ENCODE results near the gene CGB1. TPM values are rescaled to one million over a fixed set of nuclear protein-coding genes. Genes with fewer than 3 reads are reported as not detected.
A peak's percentile ranks its signal among the peaks of the same experiment; 100 is the strongest.

CGB1 gene
- total and polyA plus RNA-seq, 2 donors (not counting 3 experiments of a cell fraction or from before 2014, with no cell fraction given): not detected

DNA sequence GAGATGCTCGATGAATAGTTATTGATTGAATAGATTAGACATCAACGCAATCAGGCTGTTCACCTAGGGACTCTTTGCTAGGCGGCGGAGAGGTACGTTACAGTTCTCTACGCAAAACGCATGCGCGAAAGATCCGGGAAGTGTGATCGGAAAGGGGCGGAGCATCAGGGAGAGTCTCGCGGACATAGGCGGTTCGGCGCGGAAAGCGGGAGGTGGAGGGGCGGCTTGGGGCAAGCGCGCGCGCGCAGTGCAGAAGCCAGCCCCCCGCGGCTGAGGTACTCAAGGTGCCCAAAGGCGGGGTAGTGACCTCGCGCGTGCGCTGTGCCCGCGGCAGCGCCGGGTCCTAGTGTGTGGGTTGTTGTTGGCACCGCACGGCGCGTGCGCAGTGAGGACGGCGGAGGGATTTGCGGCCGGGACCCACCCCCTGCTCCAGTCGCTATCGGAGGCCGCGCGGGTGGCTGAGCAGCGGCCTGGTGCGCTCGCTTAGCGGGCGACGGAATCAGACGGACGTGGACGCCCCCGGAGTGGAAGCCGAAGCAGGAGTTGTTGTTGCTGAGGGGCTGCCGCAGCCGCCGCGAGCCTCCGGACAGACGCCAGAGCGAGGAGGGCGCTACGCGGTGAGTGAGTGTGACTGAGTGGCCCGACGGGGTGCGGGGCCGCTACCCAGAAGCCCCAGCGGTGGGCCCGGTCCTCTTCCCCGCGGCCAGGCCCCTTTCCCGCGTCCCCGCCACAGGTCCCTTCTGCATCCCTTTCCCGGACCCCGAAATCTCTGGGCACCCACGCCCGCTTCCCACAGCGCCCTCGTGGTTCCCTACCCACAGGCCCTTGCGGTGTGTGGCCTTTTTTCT is 48.5 kb upstream of the CGB1 start, which contains the start of gene SNRNP70:
TSS of gene SNRNP70 (plus strand) at position 432 of the 848 bp plus-strand sequence. CDS start 964 bp downstream, outside the sequence.
- TSS peak; percentile 31 for BruUV-seq (replicated peaks)
- Histone ChIP-seq H3K4me2 (ENCODE audit: insufficient read depth, low read length) (peak within 1 kb of the TSS; percentile 85), H3K4me1 (ENCODE audit: control insufficient read depth, extremely low read depth, insufficient read depth, low read length) (peaks cover 14% of the 10 kb centered on the region), H3K27me3 (ENCODE audit: control insufficient read depth in 2 of 2, insufficient read depth in 2 of 2, low read length in 2 of 2) (peaks cover 2 to 3% of the 10 kb centered on the region in 2 experiments), H3K9me1 (replicated peaks; ENCODE audit: control insufficient read depth, extremely low read depth, insufficient read depth, low read length) (no peaks in the 10 kb centered on the region), H4K20me1 (replicated peaks; ENCODE audit: control insufficient read depth, extremely low read depth, insufficient read depth, low read length) (peaks cover 2% of the 10 kb centered on the region), H2AFZ (ENCODE audit: low read depth, low read length) (peak within 1 kb of the TSS; percentile 80), H3K36me3 (ENCODE audit: control insufficient read depth in 2 of 2, extremely low read depth in 1 of 2, insufficient read depth in 2 of 2, low read length in 2 of 2) (peaks cover 0 to 19% of the 10 kb centered on the region in 2 experiments), H3K9ac (replicated peaks; ENCODE audit: extremely low read depth, insufficient read depth, low read length) (peak within 1 kb of the TSS; percentile 97), H3K79me2 (ENCODE audit: control insufficient read depth, insufficient read depth, low read length) (peaks cover 41% of the 10 kb centered on the region), H3K4me3 (replicated peaks in 1 of 3; ENCODE audit: insufficient read depth in 1 of 3, low read depth in 1 of 3, low read length in 3 of 3) (peak within 1 kb of the TSS; percentile 75 to 93 (median 89)), H3K9me3 (replicated peaks; ENCODE audit: control insufficient read depth, insufficient read depth, low read length) (no peaks in the 10 kb centered on the region), H3K27ac (ENCODE audit: insufficient read depth, low read depth, low read length) (peak within 1 kb of the TSS; percentile 73)
- TF ChIP-seq CTCF (IDR thresholded peaks at IDR 0.05; ENCODE audit: extremely low read depth in 1 of 2, insufficient read depth in 1 of 2, low read depth in 1 of 2, low read length in 2 of 2) (no peak), GATA2 (IDR thresholded peaks at IDR 0.05; ENCODE audit: insufficient read depth, insufficient read length, low read depth, low read length) (no peak), POLR2A (IDR thresholded peaks at IDR 0.05; ENCODE audit: low read depth, low read length) (peak; percentile 95), JUN (IDR thresholded peaks at IDR 0.05; ENCODE audit: borderline replicate concordance, insufficient read depth, insufficient read length, low read depth) (no peak), MAX (IDR thresholded peaks at IDR 0.05; ENCODE audit: insufficient read depth, insufficient read length) (no peak), MYC (IDR thresholded peaks at IDR 0.05; ENCODE audit: low read depth, low read length) (peak; percentile 22), EZH2 (IDR thresholded peaks at IDR 0.05; ENCODE audit: borderline replicate concordance, low read depth, low read length, severe bottlenecking) (no peak), POLR2AphosphoS5 (IDR thresholded peaks at IDR 0.05; ENCODE audit: insufficient read depth, low read depth, low read length) (peak; percentile 97), FOS (IDR thresholded peaks at IDR 0.05; ENCODE audit: borderline replicate concordance, insufficient read depth, low read length) (no peak)
- POLR2A ChIA-PET: no interaction called here
- DNase-seq (ENCODE audit: low read depth, low spot score) (peak; percentile 99), FAIRE-seq (peak; percentile 100)
- intact Hi-C loops (cut with micrococcal nuclease) (loop anchor here (1.0 to 5.0 kb wide), 2 partner anchors 42 to 92 kb away; partner anchors contain the start of genes GYS1 and RUVBL2), dilution Hi-C loops (cut with MboI; ENCODE audit: extremely low pct_ligation_motif_present, low sequenced_read_pairs) (no loop called here)
- CTCF ChIA-PET: interaction anchor here (0.7 kb wide), 1 partner anchor 13 kb away, joined by 5 read pairs; no protein-coding TSS in a partner anchor

Measured in endothelial cell of umbilical vein (primary cell).